ENCODE results near the gene MAN2A1. TPM values are rescaled to one million over a fixed set of nuclear protein-coding genes. Genes with fewer than 3 reads are reported as not detected.

MAN2A1 gene
- total and polyA plus RNA-seq, 2 experiments from 2014 or later, result 32.5 to 129 TPM

DNA sequence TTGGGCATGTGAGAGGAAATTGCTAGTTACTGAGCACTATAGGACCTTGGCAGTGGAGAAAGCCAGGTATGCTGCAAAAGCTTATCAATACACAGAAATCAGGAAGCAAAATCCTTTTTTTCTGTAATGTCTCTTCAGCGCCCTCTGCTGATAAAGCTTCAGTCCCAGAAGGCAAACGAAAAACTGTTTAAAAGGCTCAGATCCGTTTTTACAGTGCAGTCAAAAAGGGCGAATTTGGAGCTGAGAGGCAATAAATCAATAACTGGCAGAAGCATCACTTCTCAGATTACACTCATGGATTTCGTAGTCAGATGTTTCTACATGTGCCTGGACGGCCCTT lies 1.1 kb upstream of the MAN2A1 start:
- Histone ChIP-seq H3K36me3 (ENCODE audit: insufficient read depth) (no peaks in the 10 kb centered on the region), H3K9me2 (ENCODE audit: insufficient read depth) (no peaks in the 10 kb centered on the region; the same call in 1 of the 2 replicates), H2AFZ (peak overlapping the region; percentile 88), H3F3A (replicated peaks; ENCODE audit: low read depth) (no peaks in the 10 kb centered on the region), H4K20me1 (replicated peaks; ENCODE audit: insufficient read depth) (peaks cover 20% of the 10 kb centered on the region), H3K79me2 (replicated peaks; ENCODE audit: insufficient read depth) (peaks cover 38% of the 10 kb centered on the region), H3K27ac (ENCODE audit: low read depth) (peak overlapping the region; percentile 90), H3K27me3 (ENCODE audit: insufficient read depth) (no peaks in the 10 kb centered on the region), H3K4me2 (peak overlapping the region; percentile 76), H3K4me3 (peak overlapping the region; percentile 82), H3K4me1 (ENCODE audit: insufficient read depth) (peaks cover 20% of the 10 kb centered on the region)
- Mint-ChIP-seq H3K4me3 (peak overlapping the region; percentile 91), H3K9me3 (peaks cover 12% of the 10 kb centered on the region), H3K27ac (peak overlapping the region; percentile 99), H3K27me3 (ENCODE audit: insufficient read depth, low read depth, poor library complexity) (no peaks in the 10 kb centered on the region), H3K36me3 (ENCODE audit: low read depth) (peaks cover 10% of the 10 kb centered on the region; the same call in 2 of the 3 replicates), H3K4me1 (peaks cover 26% of the 10 kb centered on the region)
- ATAC-seq (no peak), DNase-seq (ENCODE audit: low spot score) (peak; percentile 81)
- TF ChIP-seq NANOG (IDR thresholded peaks at IDR 0.05; ENCODE audit: borderline replicate concordance), result no peak
- TF ChIP-seq, protein P1, sequence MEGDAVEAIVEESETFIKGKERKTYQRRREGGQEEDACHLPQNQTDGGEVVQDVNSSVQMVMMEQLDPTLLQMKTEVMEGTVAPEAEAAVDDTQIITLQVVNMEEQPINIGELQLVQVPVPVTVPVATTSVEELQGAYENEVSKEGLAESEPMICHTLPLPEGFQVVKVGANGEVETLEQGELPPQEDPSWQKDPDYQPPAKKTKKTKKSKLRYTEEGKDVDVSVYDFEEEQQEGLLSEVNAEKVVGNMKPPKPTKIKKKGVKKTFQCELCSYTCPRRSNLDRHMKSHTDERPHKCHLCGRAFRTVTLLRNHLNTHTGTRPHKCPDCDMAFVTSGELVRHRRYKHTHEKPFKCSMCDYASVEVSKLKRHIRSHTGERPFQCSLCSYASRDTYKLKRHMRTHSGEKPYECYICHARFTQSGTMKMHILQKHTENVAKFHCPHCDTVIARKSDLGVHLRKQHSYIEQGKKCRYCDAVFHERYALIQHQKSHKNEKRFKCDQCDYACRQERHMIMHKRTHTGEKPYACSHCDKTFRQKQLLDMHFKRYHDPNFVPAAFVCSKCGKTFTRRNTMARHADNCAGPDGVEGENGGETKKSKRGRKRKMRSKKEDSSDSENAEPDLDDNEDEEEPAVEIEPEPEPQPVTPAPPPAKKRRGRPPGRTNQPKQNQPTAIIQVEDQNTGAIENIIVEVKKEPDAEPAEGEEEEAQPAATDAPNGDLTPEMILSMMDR (conservative IDR thresholded peaks at IDR 0.05; ENCODE audit: low read depth in 2 of 2), result peak; percentile 67 to 90

DNA sequence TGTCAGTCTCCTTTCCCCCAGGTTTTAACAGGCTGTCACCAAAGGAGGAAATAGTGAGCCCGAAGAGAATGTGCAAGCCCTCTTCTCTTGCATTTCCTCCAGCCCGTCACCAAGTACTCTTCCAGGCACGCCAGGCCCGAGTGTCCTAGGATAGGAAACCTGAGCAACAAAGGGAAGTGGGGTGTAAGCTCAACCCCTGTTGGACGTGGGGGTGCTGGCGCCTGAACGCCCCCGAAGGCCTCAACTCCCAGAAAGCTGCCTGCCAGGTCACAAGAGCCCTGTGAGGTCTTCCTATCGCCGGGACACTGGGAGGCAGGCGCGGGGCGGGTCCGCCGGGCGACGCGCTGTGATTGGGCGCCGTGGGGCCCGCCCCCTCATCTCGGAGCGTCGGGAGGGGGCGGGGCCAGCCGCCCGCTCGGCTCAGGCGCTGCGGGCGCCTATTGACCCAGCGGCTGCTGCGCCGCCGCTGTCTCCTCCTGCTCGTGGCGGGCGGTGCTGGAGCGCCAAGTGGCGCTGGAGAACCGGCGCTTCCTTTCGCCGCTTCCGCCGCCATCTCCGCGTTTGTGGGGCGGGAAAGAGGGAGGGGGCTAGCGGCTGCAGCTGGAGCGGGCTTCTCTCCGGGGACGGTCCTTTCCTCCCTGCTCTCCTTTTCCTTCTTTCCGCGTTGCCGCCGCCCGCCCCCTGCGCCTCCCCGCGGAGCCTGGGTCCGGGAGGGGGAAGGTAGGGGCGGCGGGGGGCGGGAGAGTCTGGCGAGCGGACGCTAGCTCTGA lies 572 bp upstream of the MAN2A1 start:
- no peaks in the 10 kb centered on the region for H3K27me3 Mint-ChIP-seq (ENCODE audit: insufficient read depth, low read depth, poor library complexity)
- peaks cover 10% of the 10 kb centered on the region; the same call in 2 of the 3 replicates for H3K36me3 Mint-ChIP-seq (ENCODE audit: low read depth)
- no peak for TF ChIP-seq STAT1 (IDR thresholded peaks at IDR 0.05; ENCODE audit: unreplicated experiment)
- TF ChIP-seq, protein P1 (conservative IDR thresholded peaks at IDR 0.05; ENCODE audit: low read depth in 2 of 2), result peak; percentile 2 to 24; a peak in 1 of 4 replicates
- no peak for TF ChIP-seq EZH2phosphoT487 (IDR thresholded peaks at IDR 0.05; ENCODE audit: unreplicated experiment)
- TF ChIP-seq POLR2AphosphoS5 (IDR thresholded peaks at IDR 0.05; ENCODE audit: low read depth), result peak; percentile 90
- peak; percentile 41 for TF ChIP-seq CREB1 (CRISPR knock-in tag; IDR thresholded peaks at IDR 0.05; ENCODE audit: low read depth)
- TF ChIP-seq JUNB (IDR thresholded peaks at IDR 0.05; ENCODE audit: unreplicated experiment), result no peak
- TF ChIP-seq, protein P2, sequence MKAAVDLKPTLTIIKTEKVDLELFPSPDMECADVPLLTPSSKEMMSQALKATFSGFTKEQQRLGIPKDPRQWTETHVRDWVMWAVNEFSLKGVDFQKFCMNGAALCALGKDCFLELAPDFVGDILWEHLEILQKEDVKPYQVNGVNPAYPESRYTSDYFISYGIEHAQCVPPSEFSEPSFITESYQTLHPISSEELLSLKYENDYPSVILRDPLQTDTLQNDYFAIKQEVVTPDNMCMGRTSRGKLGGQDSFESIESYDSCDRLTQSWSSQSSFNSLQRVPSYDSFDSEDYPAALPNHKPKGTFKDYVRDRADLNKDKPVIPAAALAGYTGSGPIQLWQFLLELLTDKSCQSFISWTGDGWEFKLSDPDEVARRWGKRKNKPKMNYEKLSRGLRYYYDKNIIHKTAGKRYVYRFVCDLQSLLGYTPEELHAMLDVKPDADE (IDR thresholded peaks at IDR 0.05), result peak; percentile 42; the same call in 1 of the 2 replicates
- no peak for TF ChIP-seq NANOG (IDR thresholded peaks at IDR 0.05; ENCODE audit: borderline replicate concordance)
- peak overlapping the region; percentile 95 for H3K4me2 ChIP-seq
- peak; percentile 77 for ATAC-seq
- peaks cover 26% of the 10 kb centered on the region for H3K4me1 ChIP-seq (ENCODE audit: insufficient read depth)
- H2AFZ ChIP-seq, result peak overlapping the region; percentile 88
- peaks cover 43% of the 10 kb centered on the region for H3K79me2 ChIP-seq (replicated peaks; ENCODE audit: insufficient read depth)
- H3K4me1 Mint-ChIP-seq, result peaks cover 32% of the 10 kb centered on the region
- DNase-seq (ENCODE audit: low spot score), result peak; percentile 93
- peak overlapping the region; percentile 93 for H3K27ac ChIP-seq (ENCODE audit: low read depth)
- H3K36me3 ChIP-seq (ENCODE audit: insufficient read depth), result no peaks in the 10 kb centered on the region
- H3K9me2 ChIP-seq (ENCODE audit: insufficient read depth), result no peaks in the 10 kb centered on the region; the same call in 1 of the 2 replicates
- H3F3A ChIP-seq (replicated peaks; ENCODE audit: low read depth), result no peaks in the 10 kb centered on the region
- H3K27ac Mint-ChIP-seq, result peak overlapping the region; percentile 99
- H3K4me3 ChIP-seq, result peak overlapping the region; percentile 82
- peaks cover 12% of the 10 kb centered on the region for H3K9me3 Mint-ChIP-seq
- peak overlapping the region; percentile 97 for H3K4me3 Mint-ChIP-seq
- H3K27me3 ChIP-seq (ENCODE audit: insufficient read depth), result no peaks in the 10 kb centered on the region
- H4K20me1 ChIP-seq (replicated peaks; ENCODE audit: insufficient read depth), result peaks cover 20% of the 10 kb centered on the region
